Uterus (tissue), 2 donors: ENCODE measurements around the gene MIER3.

Experiments
- CTCF ChIP-seq, 4 experiments: fragments of 200-600 bp in 2 of 4; fragments of 450-650 bp in 2 of 4; sonication (generic) in 2 of 4; IDR thresholded peaks; one replicate each; pipeline ENCODE4 v1.5.1; 2016 to 2019; ENCODE audit warnings: antibody characterized with exemption in 4 of 4, mild to moderate bottlenecking in 2 of 4, moderate library complexity in 1 of 4
- POLR2A ChIP-seq, 2 donors: fragments of 450-650 bp; IDR thresholded peaks; one replicate each; pipeline ENCODE4 v1.6.1; 2016; ENCODE audit warnings: antibody characterized with exemption in 2 of 2, mild to moderate bottlenecking in 1 of 2, moderate library complexity in 1 of 2

- TF ChIP-seq CTCF (IDR thresholded peaks at IDR 0.05) (no peak), POLR2A (IDR thresholded peaks at IDR 0.05) (no peak)
Observed at GRCh38 chr5:56913766-56914165, 38.2 kb downstream of the MIER3 start.
